Hematopoietic multipotent progenitor cell treated with erythropoietin and hydrocortisone succinate and interleukin-3 and kit ligand, for 4 days (in vitro differentiated cells): ENCODE data around the gene SAMD4A.

ENCODE experiments used
- DNase-seq: peaks from one replicate; pipeline ENCODE4 v3.0.0-alpha.2; 2015

SAMD4A gene

GRCh38 chr14:54686871-54687749 lies 120.2 kb downstream of the SAMD4A start:
- no peak for DNase-seq

GRCh38 chr14:54687750-54688119 lies 120.8 kb downstream of the SAMD4A start:
- no peak for DNase-seq

GRCh38 chr14:54688229-54688628 lies 121.3 kb downstream of the SAMD4A start:
- no peak for DNase-seq

GRCh38 chr14:54689928-54690327 lies 123.0 kb downstream of the SAMD4A start:
- DNase-seq, result no peak

- no peak for DNase-seq
These were observed 124.0 kb downstream of the SAMD4A start for GRCh38 chr14:54690887-54691286.

GRCh38 chr14:54691525-54692283 lies 124.8 kb downstream of the SAMD4A start:
- DNase-seq, result peak; percentile 74

GRCh38 chr14:54692284-54692772 lies 125.4 kb downstream of the SAMD4A start:
- DNase-seq, result no peak

- no peak for DNase-seq
These were observed 126.8 kb downstream of the SAMD4A start for GRCh38 chr14:54693761-54694160.

- DNase-seq, result no peak
These were observed 128.3 kb downstream of the SAMD4A start for GRCh38 chr14:54695196-54695595.

- no peak for DNase-seq
These were observed 130.1 kb downstream of the SAMD4A start for GRCh38 chr14:54697001-54697400.

- no peak for DNase-seq
These were observed 130.9 kb downstream of the SAMD4A start for GRCh38 chr14:54697803-54698202.

GRCh38 chr14:54698501-54698900 lies 131.6 kb downstream of the SAMD4A start:
- DNase-seq, result no peak

- no peak for DNase-seq
These were observed 132.1 kb downstream of the SAMD4A start for GRCh38 chr14:54698966-54699530.

- DNase-seq, result no peak
These were observed 132.8 kb downstream of the SAMD4A start for GRCh38 chr14:54699735-54700134.

GRCh38 chr14:54700717-54701116 lies 133.8 kb downstream of the SAMD4A start:
- DNase-seq, result no peak

- no peak for DNase-seq
These were observed 135.1 kb downstream of the SAMD4A start for GRCh38 chr14:54702014-54702491.

GRCh38 chr14:54702492-54702891 lies 135.6 kb downstream of the SAMD4A start:
- DNase-seq, result no peak

- DNase-seq, result no peak
These were observed 136.2 kb downstream of the SAMD4A start for GRCh38 chr14:54703082-54703481.

GRCh38 chr14:54703724-54704123 lies 136.8 kb downstream of the SAMD4A start:
- no peak for DNase-seq

GRCh38 chr14:54704768-54705167 lies 137.8 kb downstream of the SAMD4A start:
- no peak for DNase-seq

GRCh38 chr14:54706769-54707168 lies 139.8 kb downstream of the SAMD4A start:
- no peak for DNase-seq

- no peak for DNase-seq
These were observed 141.2 kb downstream of the SAMD4A start for GRCh38 chr14:54708161-54708560.

- no peak for DNase-seq
These were observed 142.1 kb downstream of the SAMD4A start for GRCh38 chr14:54708982-54709381.
